Measurements from ENCODE around the gene RASSF1. TPM values are rescaled to one million over a fixed set of nuclear protein-coding genes. Genes with fewer than 3 reads are reported as not detected.
"Not testable (repeated sequence)": the region's sequence is repeated elsewhere in the genome, so short reads cannot be mapped to it uniquely, and the experiment has no call there.

Gene RASSF1
- total and polyA plus RNA-seq, 9 donors: 12.5 to 32.6 (median 25.5) TPM

DNA sequence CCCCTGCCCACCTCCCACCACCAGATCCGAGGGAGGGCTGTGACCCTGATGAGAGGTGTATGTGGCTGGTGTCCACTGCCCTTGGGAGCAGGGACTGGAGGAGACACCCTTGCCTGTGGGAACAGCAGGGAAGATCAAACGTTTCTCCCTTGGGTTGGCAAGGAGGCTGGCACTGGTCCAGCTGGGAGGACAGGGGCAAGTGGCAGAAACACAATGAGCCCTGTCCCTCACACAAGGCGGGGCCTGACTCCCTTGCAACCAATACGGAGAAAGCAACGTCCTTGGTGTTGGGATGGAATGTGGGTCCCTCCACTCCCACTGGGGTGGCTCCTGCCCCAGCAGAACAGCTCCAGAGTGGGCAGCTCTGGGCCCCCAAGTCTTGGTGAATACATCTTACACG lies 23.3 kb downstream of the RASSF1 start:
- Histone ChIP-seq H3K27me3 (no peaks in the 10 kb centered on the region), H3K4me3 (no peak overlapping the region), H3K9me3 (no peaks in the 10 kb centered on the region), H3K36me3 (no peaks in the 10 kb centered on the region), H3K27ac (no peak overlapping the region), H3K4me1 (ENCODE audit: insufficient read depth) (peaks cover 18% of the 10 kb centered on the region)
- no peak for DNase-seq
- intact Hi-C loops (cut with DNase I): no loop called here
- 52 to 61% (median 56%) methylated on average over 6 of the region's 6 CpGs for WGBS, 3 donors
- TF ChIP-seq POLR2A (IDR thresholded peaks at IDR 0.05) (no peak), EP300 (IDR thresholded peaks at IDR 0.05) (no peak), CTCF (IDR thresholded peaks at IDR 0.05) (no peak)

- Histone ChIP-seq H3K36me3 (no peaks in the 10 kb centered on the region), H3K27me3 (no peaks in the 10 kb centered on the region), H3K27ac (no peak overlapping the region), H3K9me3 (no peaks in the 10 kb centered on the region), H3K4me3 (no peak overlapping the region), H3K4me1 (ENCODE audit: insufficient read depth) (peaks cover 18% of the 10 kb centered on the region)
- intact Hi-C loops (cut with DNase I): no loop called here
- TF ChIP-seq EP300 (IDR thresholded peaks at IDR 0.05) (no peak), CTCF (IDR thresholded peaks at IDR 0.05) (no peak), POLR2A (IDR thresholded peaks at IDR 0.05) (no peak)
- WGBS, 3 donors: 58 to 61% (median 60%) methylated on average over 9 of the region's 9 CpGs
- DNase-seq: no peak
Measured at GRCh38 chr3:50316657-50317242, 23.9 kb downstream of the RASSF1 start.

DNA sequence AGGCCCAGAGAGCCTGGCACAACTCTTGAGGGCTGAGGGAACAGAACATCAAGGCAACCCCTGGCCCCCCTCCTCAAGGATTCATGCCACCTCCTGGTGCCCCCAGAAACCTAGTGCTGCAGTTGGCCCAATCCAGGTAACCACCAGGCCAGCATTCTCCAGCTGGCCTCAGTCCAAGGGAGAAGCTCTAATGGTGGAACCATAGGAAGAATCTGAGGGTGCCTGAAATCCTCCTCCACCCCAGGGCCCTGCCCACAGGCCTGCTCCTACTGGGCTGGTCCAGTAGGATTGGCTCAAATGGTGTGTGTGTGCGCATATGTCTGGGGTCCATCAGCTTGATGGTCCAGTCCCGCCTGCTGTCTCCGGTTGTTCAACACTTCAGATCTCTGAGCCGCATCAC lies 25.8 kb downstream of the RASSF1 start:
- TF ChIP-seq CTCF (IDR thresholded peaks at IDR 0.05): no peak
- TF ChIP-seq POLR2A (IDR thresholded peaks at IDR 0.05): no peak
- no peak for TF ChIP-seq EP300 (IDR thresholded peaks at IDR 0.05)
- intact Hi-C loops (cut with DNase I): no loop called here
- H3K9me3 ChIP-seq: no peaks in the 10 kb centered on the region
- H3K27me3 ChIP-seq: no peaks in the 10 kb centered on the region
- 94 to 98% (median 97%) methylated on average over 4 of the region's 4 CpGs for WGBS, 3 donors
- DNase-seq: no peak
- no peaks in the 10 kb centered on the region for H3K36me3 ChIP-seq
- H3K4me1 ChIP-seq (ENCODE audit: insufficient read depth): peaks cover 10% of the 10 kb centered on the region
- H3K27ac ChIP-seq: no peak overlapping the region
- H3K4me3 ChIP-seq: no peak overlapping the region

DNA sequence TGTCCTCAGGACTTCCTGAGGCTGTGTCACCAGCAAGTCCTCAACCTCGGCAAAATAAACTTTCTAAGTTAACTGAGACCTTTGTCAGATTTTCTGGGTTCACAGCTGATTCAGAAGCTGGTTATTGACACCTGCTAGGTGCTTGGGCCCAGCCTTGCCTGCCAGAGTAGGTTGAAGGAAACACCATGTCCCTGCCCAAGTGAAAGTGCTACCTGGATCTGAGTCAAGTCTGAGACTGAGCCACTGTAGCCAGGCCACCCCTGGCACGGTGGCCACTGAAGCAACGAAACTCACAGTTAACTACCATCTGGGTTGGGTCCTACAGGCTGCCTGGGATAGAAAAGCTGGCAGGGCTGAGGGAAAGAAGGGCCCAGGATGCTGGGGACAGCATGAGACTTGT lies 26.3 kb downstream of the RASSF1 start:
- no peak for TF ChIP-seq POLR2A (IDR thresholded peaks at IDR 0.05)
- TF ChIP-seq CTCF (IDR thresholded peaks at IDR 0.05): no peak
- no peak for TF ChIP-seq EP300 (IDR thresholded peaks at IDR 0.05)
- H3K36me3 ChIP-seq: no peaks in the 10 kb centered on the region
- intact Hi-C loops (cut with DNase I): no loop called here
- no peaks in the 10 kb centered on the region for H3K9me3 ChIP-seq
- H3K4me1 ChIP-seq (ENCODE audit: insufficient read depth): peaks cover 5% of the 10 kb centered on the region
- no peak for DNase-seq
- 79 to 82% (median 81%) methylated on average over 3 of the region's 3 CpGs for WGBS, 3 donors
- no peaks in the 10 kb centered on the region for H3K27me3 ChIP-seq
- H3K4me3 ChIP-seq: no peak overlapping the region
- no peak overlapping the region for H3K27ac ChIP-seq

DNA sequence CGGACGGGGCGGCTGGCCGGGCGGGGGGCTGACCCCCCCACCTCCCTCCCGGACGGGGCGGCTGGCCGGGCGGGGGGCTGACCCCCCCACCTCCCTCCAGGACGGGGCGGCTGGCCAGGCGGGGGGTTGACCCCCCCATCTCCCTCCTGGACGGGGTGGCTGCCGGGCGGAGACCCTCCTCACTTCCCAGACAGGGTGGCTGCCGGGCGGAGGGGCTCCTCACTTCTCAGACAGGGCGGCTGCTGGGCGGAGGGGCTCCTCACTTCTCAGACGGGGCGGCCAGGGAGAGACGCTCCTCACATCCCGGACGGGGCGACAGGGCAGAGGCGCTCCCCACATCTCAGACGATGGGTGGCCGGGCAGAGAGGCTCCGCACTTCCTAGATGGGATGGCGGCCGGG lies 28.6 kb downstream of the RASSF1 start:
- H3K4me1 ChIP-seq (ENCODE audit: insufficient read depth); intact Hi-C loops (cut with DNase I); H3K36me3 ChIP-seq; H3K9me3 ChIP-seq; H3K4me3 ChIP-seq; H3K27ac ChIP-seq; DNase-seq; H3K27me3 ChIP-seq: not testable (repeated sequence)
- 92 to 100% (median 94%) methylated on average over 1 to 32 of the region's 32 CpGs for WGBS, 3 donors

Data from ovary (tissue), 9 donors.